Aorta (tissue), 5 donors: ENCODE measurements around the gene ZNF778. TPM values are rescaled to one million over a fixed set of nuclear protein-coding genes. Genes with fewer than 3 reads are reported as not detected.
A peak's percentile ranks its signal among the peaks of the same experiment; 100 is the strongest.
"Not testable (repeated sequence)": the region's sequence is repeated elsewhere in the genome, so short reads cannot be mapped to it uniquely, and the experiment has no call there.

Experiments used
- ATAC-seq: fragments of 200-7000 bp; cut with Tn5 transposase; one replicate; pipeline ENCODE4 v1.9.1; 2022; ENCODE audit warnings: moderate library complexity; ENCODE audit not compliant: low FRiP score
- DNase-seq, 2 donors: peaks; one replicate each; pipeline ENCODE4 v3.0.0-alpha.2; 2020
- H3K27ac ChIP-seq, 2 donors: one replicate each; pipeline ENCODE4 v1.5.1; 2013; ENCODE audit warnings: low read length in 2 of 2, mild to moderate bottlenecking in 2 of 2, moderate library complexity in 2 of 2, control low read depth in 1 of 2, inconsistent platforms in 1 of 2, low read depth in 1 of 2
- H3K27me3 ChIP-seq, 2 donors: one replicate each; pipeline ENCODE4 v1.6.1; 2013; ENCODE audit warnings: control low read depth in 1 of 2, low read length in 1 of 2, mild to moderate bottlenecking in 1 of 2, moderate library complexity in 1 of 2; ENCODE audit not compliant: insufficient read depth in 2 of 2, control insufficient read depth in 1 of 2
- H3K36me3 ChIP-seq, 2 donors: one replicate each; pipeline ENCODE4 v1.6.1; 2013; ENCODE audit warnings: control low read depth in 1 of 2, low read length in 1 of 2, mild to moderate bottlenecking in 1 of 2; ENCODE audit not compliant: insufficient read depth in 2 of 2, control insufficient read depth in 1 of 2
- H3K4me1 ChIP-seq, 2 donors: one replicate each; pipeline ENCODE4 v1.6.1; 2013; ENCODE audit warnings: low read length in 2 of 2, control low read depth in 1 of 2, mild to moderate bottlenecking in 1 of 2, moderate library complexity in 1 of 2; ENCODE audit not compliant: insufficient read depth in 2 of 2, control insufficient read depth in 1 of 2
- H3K4me3 ChIP-seq, 2 donors: one replicate each; pipeline ENCODE4 v1.5.1; 2013; ENCODE audit warnings: low read length in 2 of 2, control low read depth in 1 of 2, mild to moderate bottlenecking in 1 of 2
- H3K9me3 ChIP-seq: one replicate; pipeline ENCODE4 v1.6.1; 2013; ENCODE audit warnings: mild to moderate bottlenecking, low read length; ENCODE audit not compliant: control insufficient read depth
- WGBS, 2 donors: extraction: QIAGEN DNeasy Blood & Tissue Kit; methylation state at CpG; one replicate each; pipeline ENCODE4 v1.1.7; 2013; 5-methylcytosine and 5-hydroxymethylcytosine counted together
- intact Hi-C, 2 donors: fragments of 100-400 bp; cut with DNase I; formaldehyde crosslinking; loops; one replicate each; pipeline versions ENCODE4 v1.14.2 to v1.15.0; 2022
- polyA plus RNA-seq, 2 donors: library from polyadenylated mRNA; stranded (reverse); fragments of 200-250 nt; gene quantifications; one replicate each; pipeline ENCODE4 v1.2.3, GENCODE V29; 2013
- total RNA-seq, 2 donors: library from RNA; stranded (reverse); fragmentation: NEBNext Ultra II Directional; extraction: Animal tissue kit (Norgen Biotek cat#: 25700); gene quantifications; one replicate each; pipeline ENCODE4 v1.2.1, GENCODE V29; 2021
- donor health status: healthy with polysubstance abuse.
- donor health status: Bipolar disorder and iron deficiency.
- donor health status: DM: no; HTN: no; CAD: no.
- donor health status: DM: no; HTN: no; CAD: no.
- donor health status: DM: yes; HTN: yes; CAD: no.

Gene ZNF778
- total and polyA plus RNA-seq, 4 donors, result 2.6 to 14.9 (median 7.9) TPM

DNA sequence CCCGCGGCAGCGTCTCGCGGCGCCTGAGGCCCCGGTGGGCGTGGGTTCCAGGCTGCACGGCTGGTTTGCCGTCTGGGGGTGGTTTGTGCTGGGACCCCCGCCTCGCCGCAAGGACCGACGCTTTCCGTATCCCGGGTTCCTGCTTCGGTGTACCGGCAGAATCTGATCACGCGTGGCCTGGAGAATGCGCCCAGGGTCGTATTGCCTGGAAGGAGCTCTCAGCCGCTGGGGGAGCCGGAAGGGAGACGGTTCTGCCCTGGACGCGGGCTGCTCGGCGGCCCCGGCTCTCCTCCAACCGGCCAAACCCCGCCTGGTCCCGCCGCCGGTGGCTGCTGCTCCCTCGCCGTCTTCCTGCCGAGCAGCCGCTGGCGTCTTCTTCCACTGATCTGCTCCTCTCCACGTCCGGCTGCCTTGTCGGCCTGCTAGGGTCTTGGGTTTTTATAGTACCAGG, 39.8 kb downstream of the ZNF778 start:
- Histone ChIP-seq H3K27me3 (no peaks in the 10 kb centered on the region), H3K4me3 (no peak overlapping the region), H3K9me3 (peaks cover 2% of the 10 kb centered on the region), H3K27ac (no peak overlapping the region), H3K4me1 (no peaks in the 10 kb centered on the region), H3K36me3 (no peaks in the 10 kb centered on the region)
- ATAC-seq (peak; percentile 15), DNase-seq (peak; percentile 53 to 73)
- 2% methylated on average over 37 to 44 of the region's 44 CpGs for whole genome bisulfite sequencing, 2 donors
- intact Hi-C loops, result no loop called here

GRCh38 chr16:89257757-89258465, 40.4 kb downstream of the ZNF778 start:
- peaks cover 7% of the 10 kb centered on the region for H3K9me3 ChIP-seq
- no peaks in the 10 kb centered on the region for H3K27me3 ChIP-seq
- no peak overlapping the region for H3K27ac ChIP-seq
- no peaks in the 10 kb centered on the region for H3K36me3 ChIP-seq
- no peaks in the 10 kb centered on the region for H3K4me1 ChIP-seq
- H3K4me3 ChIP-seq, result no peak overlapping the region
- DNase-seq (peak in 1 of 2 donors; percentile 57), ATAC-seq (no peak)
- 68 to 74% methylated on average over 18 of the region's 18 CpGs for WGBS, 2 donors
- intact Hi-C loops, result no loop called here

GRCh38 chr16:89259901-89260300, 42.4 kb downstream of the ZNF778 start:
- H3K27ac ChIP-seq, H3K4me1 ChIP-seq, ATAC-seq, H3K4me3 ChIP-seq, H3K9me3 ChIP-seq, H3K36me3 ChIP-seq, intact Hi-C loops, H3K27me3 ChIP-seq: not testable (repeated sequence)
- peak; percentile 3 to 68 for DNase-seq
- WGBS, 2 donors, result 90 to 96% methylated on average over 13 of the region's 13 CpGs

GRCh38 chr16:89261691-89262563, 44.4 kb downstream of the ZNF778 start:
- DNase-seq, result peak; percentile 24 to 64
- no peaks in the 10 kb centered on the region for H3K4me1 ChIP-seq
- H3K9me3 ChIP-seq, result peaks cover 7% of the 10 kb centered on the region
- no peak overlapping the region for H3K4me3 ChIP-seq
- no peak for ATAC-seq
- H3K36me3 ChIP-seq, result peaks cover 0 to 4% of the 10 kb centered on the region in 2 donors
- intact Hi-C loops, result no loop called here
- no peaks in the 10 kb centered on the region for H3K27me3 ChIP-seq
- H3K27ac ChIP-seq, result no peak overlapping the region
- WGBS, 2 donors, result 89 to 90% methylated on average over 30 of the region's 30 CpGs

DNA sequence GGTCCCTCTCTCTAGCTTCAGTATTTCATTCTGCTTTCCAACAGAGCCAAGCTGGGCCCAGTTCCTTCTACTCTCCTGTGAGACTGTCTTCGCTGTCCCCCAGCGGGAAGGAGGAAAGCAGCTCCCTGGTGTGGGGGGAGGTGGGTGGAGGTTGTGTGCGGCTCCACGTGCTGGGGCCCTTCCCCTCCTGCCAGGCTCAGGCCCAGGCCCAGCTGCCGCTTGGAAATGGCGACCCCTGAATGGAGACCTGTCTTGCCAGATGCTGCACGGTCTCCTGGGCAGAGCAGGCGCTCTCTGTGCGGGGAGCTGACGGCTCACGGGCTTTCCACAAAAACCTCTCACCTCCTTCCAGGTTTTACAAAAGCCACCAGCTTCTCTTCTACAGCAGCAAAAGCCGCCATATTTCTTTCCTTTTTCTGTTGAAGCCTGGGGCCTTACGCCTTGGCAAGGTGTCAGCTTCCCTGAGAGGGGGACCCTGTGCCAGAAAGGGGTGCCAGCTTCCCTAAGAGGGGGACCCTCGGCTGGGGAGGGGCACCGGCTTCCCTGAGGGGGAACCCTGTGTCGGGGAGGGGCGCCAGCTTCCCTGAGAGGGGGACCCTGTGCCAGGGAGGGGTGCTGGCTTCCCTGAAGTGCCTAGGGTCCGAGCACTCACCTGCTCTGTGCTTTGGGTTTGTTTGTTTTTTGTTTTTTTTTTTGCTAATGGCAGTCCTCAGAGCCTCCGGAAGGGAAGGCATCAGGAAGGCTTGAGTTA, 47.5 kb downstream of the ZNF778 start:
- Histone ChIP-seq H3K27me3 (no peaks in the 10 kb centered on the region), H3K36me3 (peaks cover 0 to 9% of the 10 kb centered on the region in 2 donors), H3K27ac (no peak overlapping the region), H3K4me1 (no peaks in the 10 kb centered on the region), H3K4me3 (no peak overlapping the region), H3K9me3 (peaks cover 7% of the 10 kb centered on the region)
- 83 to 92% methylated on average over 19 of the region's 19 CpGs for WGBS, 2 donors
- intact Hi-C loops, result no loop called here
- DNase-seq (peak in 1 of 2 donors; percentile 69), ATAC-seq (no peak)

GRCh38 chr16:89265647-89266046, 48.1 kb downstream of the ZNF778 start:
- no peaks in the 10 kb centered on the region for H3K4me1 ChIP-seq
- H3K4me3 ChIP-seq, result no peak overlapping the region
- H3K27me3 ChIP-seq, result no peaks in the 10 kb centered on the region
- DNase-seq, result no peak
- intact Hi-C loops, result no loop called here
- peaks cover 7% of the 10 kb centered on the region for H3K9me3 ChIP-seq
- ATAC-seq, result no peak
- H3K27ac ChIP-seq, result no peak overlapping the region
- H3K36me3 ChIP-seq, result peaks cover 0 to 9% of the 10 kb centered on the region in 2 donors
- 90 to 93% methylated on average over 21 of the region's 21 CpGs for WGBS, 2 donors

DNA sequence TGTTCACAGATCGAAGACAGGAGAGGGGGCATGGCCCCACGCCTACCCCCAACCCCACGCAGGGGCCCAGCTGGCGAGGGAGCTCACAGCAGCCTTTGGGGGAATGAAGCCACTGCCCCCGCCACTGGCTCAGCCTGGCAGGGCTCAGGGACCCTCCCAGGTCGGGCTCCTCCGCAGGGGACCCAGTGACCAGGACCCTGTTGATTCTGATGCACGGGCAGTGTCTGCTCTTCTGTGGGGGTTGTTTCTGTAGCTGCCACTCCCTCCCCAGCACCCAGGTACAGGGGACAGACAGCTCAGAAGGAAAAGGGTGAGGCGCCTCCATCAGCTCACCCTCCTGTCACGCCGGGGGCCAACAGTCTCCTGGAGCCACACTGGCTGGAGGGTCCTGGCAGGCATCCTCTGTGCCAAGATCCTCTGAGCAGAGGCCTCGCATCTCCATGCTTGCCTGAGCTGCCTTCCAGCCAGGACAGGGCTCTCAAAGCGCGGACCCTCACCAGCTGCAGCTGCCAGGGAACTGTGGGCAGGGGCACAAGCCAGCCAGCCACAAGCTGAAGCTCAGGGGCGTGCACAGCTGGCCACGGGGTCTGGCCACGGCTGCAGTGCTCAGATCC, 49.1 kb downstream of the ZNF778 start:
- Histone ChIP-seq H3K27me3 (no peaks in the 10 kb centered on the region), H3K27ac (no peak overlapping the region), H3K36me3 (peaks cover 0 to 9% of the 10 kb centered on the region in 2 donors), H3K4me1 (no peaks in the 10 kb centered on the region), H3K9me3 (peaks cover 7% of the 10 kb centered on the region), H3K4me3 (no peak overlapping the region)
- ATAC-seq, result no peak
- 94 to 95% methylated on average over 17 of the region's 17 CpGs for WGBS, 2 donors
- peak in 1 of 2 donors; percentile 72 for DNase-seq
- intact Hi-C loops, result no loop called here

DNA sequence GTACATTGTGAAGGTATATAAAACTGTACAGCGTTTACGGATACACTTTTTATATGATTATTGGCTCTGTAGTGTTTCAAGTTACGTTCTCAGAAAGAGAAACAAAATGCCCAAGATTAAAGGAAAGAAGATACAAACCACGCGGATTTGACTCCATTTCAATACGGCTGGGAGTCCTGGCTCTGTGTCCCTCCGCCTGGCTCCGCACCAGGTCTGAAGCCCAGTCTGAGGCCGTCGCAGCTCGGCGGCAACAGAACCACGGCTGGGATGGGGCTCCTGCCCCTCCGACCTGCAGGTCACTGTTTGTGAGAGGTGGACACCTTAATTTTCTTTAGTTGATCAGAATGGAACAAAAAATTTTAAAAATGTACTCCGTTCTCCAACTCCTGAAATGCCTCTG, 50.2 kb downstream of the ZNF778 start:
- H3K36me3 ChIP-seq, DNase-seq: not testable (repeated sequence)

More for the DNA sequence above, 50.2 kb downstream of the ZNF778 start:
- H3K4me1 ChIP-seq, H3K27me3 ChIP-seq, H3K4me3 ChIP-seq, H3K27ac ChIP-seq, intact Hi-C loops, H3K9me3 ChIP-seq, ATAC-seq: not testable (repeated sequence)
- WGBS, 2 donors, result 90 to 93% methylated on average over 11 of the region's 15 CpGs
